Measurements from ENCODE around the gene DNAJC13.

The DNAJC13 gene

GRCh38 chr3:132406587-132406986 is 10.7 kb upstream of the DNAJC13 start:
- DNase-seq (ENCODE audit: low spot score) = no peak

DNA sequence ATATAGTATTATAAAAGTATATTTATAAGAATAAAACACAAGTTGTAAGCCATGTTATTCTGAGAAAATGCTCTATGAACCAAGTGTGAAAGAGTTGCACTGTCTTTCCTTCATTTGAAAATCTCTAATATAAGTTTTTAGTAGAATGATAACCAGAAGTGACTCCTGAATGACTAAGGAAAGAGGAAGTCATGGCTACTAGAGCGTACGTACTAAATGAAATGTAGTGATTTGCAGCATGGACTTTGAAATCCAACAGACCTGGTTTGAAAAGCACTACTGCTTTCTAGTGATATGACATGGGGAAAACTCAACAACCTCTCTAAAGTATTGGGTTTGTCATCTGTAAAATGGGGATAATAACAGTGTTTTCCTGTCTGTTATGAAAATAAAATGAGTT is 10.3 kb upstream of the DNAJC13 start:
- no peak for DNase-seq (ENCODE audit: low spot score)

- no peak for DNase-seq (ENCODE audit: low spot score)
Measured at GRCh38 chr3:132414841-132415240, 2.5 kb upstream of the DNAJC13 start.

DNA sequence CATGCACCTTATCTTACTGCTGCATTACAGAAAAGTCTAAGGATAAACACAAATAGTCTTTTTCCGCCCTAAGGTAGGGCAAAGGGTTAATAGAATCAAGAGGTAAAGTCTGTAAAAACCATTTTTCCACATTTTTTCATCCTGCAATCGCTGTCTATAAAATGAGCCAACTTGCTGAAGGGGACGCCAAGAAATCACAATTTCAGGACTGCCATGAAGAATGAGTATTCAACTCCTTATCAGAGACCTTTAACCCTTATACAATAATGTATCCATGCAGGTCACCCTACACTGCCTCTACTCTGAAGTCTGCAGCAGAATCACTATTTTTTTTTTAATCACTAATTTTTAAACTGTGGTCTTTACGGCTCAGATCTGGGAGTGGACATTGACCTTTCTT is 1.1 kb upstream of the DNAJC13 start:
- DNase-seq (ENCODE audit: low spot score) = no peak

DNA sequence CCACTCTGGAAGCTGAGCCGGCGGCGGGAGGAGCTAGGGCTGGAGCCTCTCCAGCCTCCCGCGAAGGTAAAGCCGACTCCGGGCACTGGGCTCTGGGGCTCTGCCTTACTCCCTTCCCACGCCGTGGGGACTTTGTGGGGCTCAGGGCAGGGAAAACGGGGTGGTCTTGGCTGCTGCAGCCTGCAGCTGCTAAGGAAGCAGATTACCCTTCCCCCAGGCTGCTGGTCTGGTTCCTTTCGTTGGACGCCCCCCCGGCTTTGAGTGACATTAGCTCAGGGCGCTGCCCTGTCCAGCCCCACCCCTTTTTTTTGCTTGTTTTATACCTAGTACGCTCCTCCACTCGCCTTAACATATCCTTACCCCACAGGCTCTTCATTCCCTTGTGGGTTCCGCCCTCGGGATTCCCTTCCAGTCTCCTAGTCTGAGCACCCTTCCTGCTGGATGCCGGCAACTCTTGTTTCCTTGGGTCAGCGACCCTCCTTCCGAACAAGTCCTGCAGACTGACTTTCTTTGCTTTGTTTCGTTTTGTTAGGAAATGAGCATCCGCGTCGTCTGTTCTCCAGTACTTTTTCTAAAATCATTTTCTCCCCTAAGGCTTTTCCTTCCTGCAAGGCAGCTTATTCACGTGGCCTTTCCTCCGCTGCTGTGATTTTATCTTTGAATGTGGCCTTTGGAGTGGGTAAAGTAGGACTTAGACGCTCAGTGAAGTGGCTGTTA is 551 bp downstream of the DNAJC13 start:
- DNase-seq (ENCODE audit: low spot score) = peak; percentile 70

DNA sequence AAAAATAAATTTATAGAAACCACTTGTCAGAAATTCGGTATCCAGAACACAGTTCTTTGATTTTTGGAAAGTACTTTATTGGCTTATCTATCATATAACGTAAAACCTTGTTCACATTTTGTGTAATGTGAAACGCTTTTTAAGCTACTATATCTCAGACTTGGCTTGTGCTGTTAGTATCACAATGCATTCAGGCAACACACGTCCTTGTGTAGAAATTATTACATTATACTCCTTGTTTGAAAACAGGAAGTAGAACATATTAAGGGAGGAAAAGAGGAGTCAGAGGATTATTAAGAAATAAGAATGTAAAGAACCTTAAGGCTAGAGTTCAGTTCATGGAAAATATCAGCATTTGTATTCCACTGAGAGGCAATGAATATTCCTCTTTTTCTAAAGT is 1.6 kb downstream of the DNAJC13 start:
- DNase-seq (ENCODE audit: low spot score) = peak; percentile 31

DNA sequence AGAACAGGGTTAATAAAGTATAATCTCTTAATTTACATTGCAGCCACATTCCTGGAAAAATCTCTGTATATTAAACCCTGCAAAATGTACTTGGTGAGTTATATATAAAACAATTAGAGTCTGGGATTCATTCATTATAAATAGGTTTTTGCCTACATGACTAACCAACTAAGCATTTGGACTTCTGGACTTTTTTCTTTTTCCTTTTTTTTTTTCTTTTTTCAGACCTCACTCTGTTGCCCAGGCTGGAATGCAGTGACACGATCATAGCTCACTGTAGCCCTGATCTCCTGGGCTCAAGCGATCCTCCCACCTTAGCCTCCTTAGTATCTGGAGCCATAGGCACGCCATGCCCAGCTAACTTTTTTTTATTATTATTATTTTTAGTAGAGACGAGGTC is 4.5 kb downstream of the DNAJC13 start:
- DNase-seq (ENCODE audit: low spot score) = no peak

- no peak for DNase-seq (ENCODE audit: low spot score)
Measured at GRCh38 chr3:132422531-132422930, 5.2 kb downstream of the DNAJC13 start.

- peak; percentile 71 for DNase-seq (ENCODE audit: low spot score)
Measured at GRCh38 chr3:132432639-132433038, 15.3 kb downstream of the DNAJC13 start.

GRCh38 chr3:132433121-132433520 is 15.8 kb downstream of the DNAJC13 start:
- DNase-seq (ENCODE audit: low spot score) = no peak

- no peak for DNase-seq (ENCODE audit: low spot score)
Measured at GRCh38 chr3:132435224-132435910, 18.1 kb downstream of the DNAJC13 start.

DNA sequence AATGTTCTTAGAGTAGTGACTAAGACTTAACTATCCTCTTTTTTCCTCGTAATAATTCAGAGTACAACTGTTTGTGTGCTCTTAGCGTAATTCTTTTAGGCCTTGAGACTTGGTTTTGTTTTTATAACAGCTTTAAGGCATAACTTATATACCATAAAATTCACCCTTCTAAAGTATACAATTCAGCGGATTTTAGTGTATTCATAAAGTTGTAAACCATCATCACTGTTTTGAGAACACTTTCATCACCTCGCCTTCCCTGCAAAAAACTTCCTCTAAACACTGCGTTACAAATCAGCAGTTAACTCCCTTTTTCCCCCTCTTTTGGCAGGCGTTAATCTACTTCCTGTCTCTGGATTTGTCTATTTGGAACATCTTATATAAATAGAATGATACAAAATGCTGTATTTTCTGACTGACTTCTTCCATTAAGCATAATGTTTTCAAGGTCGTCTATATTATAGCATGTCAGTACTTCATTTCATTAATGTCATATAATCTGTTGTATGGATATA is 18.7 kb downstream of the DNAJC13 start:
- DNase-seq (ENCODE audit: low spot score) = no peak

GRCh38 chr3:132443421-132443820 is 26.1 kb downstream of the DNAJC13 start:
- DNase-seq (ENCODE audit: low spot score) = no peak

GRCh38 chr3:132444383-132444782 is 27.1 kb downstream of the DNAJC13 start:
- DNase-seq (ENCODE audit: low spot score) = no peak

- DNase-seq (ENCODE audit: low spot score) = peak; percentile 24
Measured at GRCh38 chr3:132445817-132446216, 28.5 kb downstream of the DNAJC13 start.

DNA sequence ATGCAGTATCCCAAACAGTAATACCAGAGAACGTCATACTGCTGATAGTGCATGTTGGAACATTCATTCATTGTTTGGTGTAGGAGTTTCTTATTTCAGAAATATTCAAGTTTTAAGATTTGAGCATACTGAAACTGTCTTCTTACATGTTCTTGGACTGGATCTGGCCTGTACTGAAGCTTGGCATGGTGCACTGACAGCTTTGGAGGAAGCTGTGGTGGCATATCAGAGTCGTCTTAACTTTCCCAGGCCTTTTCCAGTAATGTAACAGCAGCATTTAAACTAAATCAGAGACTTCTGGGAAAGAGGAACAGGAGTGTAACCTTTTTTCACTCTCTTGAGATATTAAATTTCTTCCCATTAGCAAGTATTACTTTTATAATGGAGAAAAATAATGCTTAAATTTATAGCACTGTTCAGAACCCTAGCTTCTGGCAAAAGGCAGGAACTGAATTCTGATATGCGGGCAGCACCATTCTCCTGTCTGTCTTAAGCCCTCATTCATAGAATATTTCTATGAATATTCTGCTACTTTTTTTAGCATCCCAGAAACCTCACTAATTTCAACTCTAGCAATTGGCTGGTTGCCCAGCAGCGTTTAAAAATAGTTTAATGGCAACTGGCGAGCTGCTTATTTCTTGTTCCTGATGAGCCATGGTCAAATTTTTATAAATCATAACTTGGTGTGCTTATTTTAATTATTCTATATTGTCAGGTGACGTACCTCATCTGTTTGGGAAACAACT is 31.1 kb downstream of the DNAJC13 start:
- DNase-seq (ENCODE audit: low spot score) = no peak

- DNase-seq (ENCODE audit: low spot score) = no peak
Measured at GRCh38 chr3:132456136-132456535, 38.8 kb downstream of the DNAJC13 start.

GRCh38 chr3:132456571-132456970 is 39.3 kb downstream of the DNAJC13 start:
- no peak for DNase-seq (ENCODE audit: low spot score)

- no peak for DNase-seq (ENCODE audit: low spot score)
Measured at GRCh38 chr3:132457286-132457685, 40.0 kb downstream of the DNAJC13 start.

DNA sequence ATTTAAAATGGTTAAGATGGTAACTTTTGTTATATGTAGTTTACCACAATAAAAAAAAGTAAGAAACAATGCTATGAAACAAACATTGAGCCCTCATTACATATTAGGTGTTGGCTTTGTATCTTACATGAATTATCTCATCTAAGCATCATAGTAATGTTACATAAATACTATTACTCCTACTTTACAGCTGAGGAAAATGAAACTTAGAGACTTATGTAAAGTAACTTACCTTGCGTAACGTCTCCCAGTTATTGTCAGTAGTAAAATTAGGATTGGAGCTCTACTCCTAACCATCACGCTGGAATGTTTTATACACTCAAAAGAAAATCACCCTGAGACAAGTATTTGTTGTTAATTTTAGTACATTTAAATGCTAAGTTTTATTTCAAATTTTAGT is 42.2 kb downstream of the DNAJC13 start:
- no peak for DNase-seq (ENCODE audit: low spot score)

- DNase-seq (ENCODE audit: low spot score) = no peak
Measured at GRCh38 chr3:132461544-132461943, 44.2 kb downstream of the DNAJC13 start.

DNA sequence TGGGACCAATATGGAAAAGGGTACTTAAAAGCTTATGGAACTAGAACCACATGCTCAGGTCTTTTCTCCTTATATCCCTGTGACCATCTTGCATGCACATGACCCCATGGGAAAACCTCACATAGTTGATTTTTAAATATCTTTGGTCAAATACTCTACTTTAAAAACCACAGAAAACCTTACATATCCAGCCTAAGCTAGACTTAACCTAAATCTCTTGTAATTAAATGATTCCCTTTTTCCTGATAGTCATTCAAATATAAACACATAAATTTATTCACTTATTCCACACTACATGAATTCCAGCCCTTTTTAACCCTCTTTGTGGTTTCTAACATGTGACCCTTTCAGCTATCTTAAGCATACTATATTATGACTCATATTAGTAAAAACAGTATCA is 46.8 kb downstream of the DNAJC13 start:
- no peak for DNase-seq (ENCODE audit: low spot score)

DNA sequence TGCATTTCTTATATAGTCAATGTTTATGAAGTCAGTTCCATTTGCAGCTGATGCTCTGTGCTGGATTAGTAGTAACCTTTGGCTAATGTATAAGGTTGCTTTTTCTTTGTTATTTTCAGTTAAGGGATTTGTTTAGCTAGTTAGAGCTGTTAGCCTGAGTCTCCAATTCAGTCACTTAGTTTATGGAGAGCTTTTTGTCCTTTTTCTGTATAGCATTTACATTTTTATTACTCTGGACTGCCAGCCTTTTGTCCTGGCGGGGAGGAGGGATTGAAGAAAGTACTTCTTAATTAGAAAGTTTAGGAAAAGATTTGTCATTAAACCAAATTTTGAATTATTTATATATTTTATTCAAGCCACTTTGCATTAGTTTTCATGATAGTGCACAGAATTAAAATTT is 52.0 kb downstream of the DNAJC13 start:
- no peak for DNase-seq (ENCODE audit: low spot score)

Data from kidney capillary endothelial cell (primary cell).